HG03196 (cell line): ENCODE results near the gene SF3B6.
"Not testable (repeated sequence)": the region's sequence is repeated elsewhere in the genome, so short reads cannot be mapped to it uniquely, and the experiment has no call there.

Experiments
- ATAC-seq: cut with Tn5 transposase; IDR thresholded peaks from one replicate; pipeline ENCODE4 v1.9.1; 2021; ENCODE audit not compliant: unreplicated experiment

SF3B6 gene

GRCh38 chr2:24054366-24055010 lies 21.6 kb downstream of the SF3B6 start:
- no peak for ATAC-seq

GRCh38 chr2:24052951-24053350 lies 23.2 kb downstream of the SF3B6 start:
- ATAC-seq, result no peak

DNA sequence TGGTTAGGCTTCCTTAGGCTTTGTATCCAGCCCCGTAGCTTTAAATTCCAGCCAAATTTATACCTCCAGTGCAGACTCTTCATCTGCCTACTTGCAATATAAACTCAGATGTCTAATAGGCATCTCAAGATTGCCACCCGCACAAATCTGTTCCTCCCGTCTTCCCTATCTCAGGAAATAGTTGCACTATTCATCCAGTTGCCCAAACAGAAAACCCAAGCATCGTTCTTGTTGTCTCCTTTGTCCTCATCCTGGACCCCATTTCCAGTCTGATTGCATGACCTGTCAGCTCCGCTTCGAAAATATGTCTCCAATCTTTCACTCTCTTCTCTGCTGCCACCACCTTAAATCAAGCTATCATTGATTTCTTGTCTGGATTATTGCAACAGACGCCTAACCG lies 24.3 kb downstream of the SF3B6 start:
- ATAC-seq, result no peak

GRCh38 chr2:24050041-24050979 lies 25.8 kb downstream of the SF3B6 start:
- ATAC-seq, result no peak

DNA sequence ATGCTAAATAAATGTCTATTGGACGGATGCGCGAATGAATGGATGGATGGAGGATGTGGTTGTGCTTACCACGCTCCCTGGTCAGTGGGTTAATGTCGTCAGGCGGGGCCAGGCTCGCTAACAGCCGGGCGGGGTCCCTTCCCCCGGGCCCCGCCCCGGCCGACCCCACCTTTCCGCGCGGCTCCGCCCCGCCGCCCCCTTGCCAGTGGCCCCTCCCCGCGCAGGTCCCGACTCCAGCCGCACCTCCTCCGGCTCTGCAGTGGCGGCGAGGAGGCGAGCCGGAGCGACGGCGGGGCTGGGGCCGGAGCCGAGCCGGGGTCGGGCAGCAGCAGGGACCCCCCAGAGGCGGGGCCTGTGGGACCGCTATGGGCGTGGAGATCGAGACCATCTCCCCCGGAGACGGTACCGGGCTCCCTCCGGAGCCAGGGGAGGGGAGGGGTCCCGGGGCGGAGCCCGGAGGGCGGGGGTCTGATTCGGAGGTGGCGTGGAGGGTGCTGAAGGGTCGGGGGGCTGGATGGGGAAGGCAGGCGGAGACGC lies 26.6 kb downstream of the SF3B6 start, which contains the start of gene FKBP1B:
FKBP1B (plus strand) TSS at position 257 of the 537 bp plus-strand sequence; CDS start at position 366, 109 bp downstream.
- no peak for ATAC-seq

- ATAC-seq, result no peak
Measured at GRCh38 chr2:24048769-24049484, 27.2 kb downstream of the SF3B6 start.

DNA sequence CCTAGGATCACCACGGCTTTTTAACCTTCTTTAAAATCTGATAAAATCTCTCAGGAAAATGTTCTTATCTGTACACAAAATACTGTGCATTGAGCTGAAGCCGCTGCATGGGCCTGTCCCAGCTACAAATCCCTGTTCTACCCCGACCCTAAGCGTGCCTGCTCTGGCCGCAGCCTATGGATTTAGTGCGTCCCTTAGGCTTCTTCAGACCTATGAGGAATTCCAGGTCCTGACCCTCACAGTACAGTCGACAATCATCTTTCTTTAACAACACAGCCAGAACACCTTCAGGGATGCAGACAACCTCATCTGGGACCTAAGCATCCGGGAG lies 28.5 kb downstream of the SF3B6 start:
- peak; percentile 2 for ATAC-seq

DNA sequence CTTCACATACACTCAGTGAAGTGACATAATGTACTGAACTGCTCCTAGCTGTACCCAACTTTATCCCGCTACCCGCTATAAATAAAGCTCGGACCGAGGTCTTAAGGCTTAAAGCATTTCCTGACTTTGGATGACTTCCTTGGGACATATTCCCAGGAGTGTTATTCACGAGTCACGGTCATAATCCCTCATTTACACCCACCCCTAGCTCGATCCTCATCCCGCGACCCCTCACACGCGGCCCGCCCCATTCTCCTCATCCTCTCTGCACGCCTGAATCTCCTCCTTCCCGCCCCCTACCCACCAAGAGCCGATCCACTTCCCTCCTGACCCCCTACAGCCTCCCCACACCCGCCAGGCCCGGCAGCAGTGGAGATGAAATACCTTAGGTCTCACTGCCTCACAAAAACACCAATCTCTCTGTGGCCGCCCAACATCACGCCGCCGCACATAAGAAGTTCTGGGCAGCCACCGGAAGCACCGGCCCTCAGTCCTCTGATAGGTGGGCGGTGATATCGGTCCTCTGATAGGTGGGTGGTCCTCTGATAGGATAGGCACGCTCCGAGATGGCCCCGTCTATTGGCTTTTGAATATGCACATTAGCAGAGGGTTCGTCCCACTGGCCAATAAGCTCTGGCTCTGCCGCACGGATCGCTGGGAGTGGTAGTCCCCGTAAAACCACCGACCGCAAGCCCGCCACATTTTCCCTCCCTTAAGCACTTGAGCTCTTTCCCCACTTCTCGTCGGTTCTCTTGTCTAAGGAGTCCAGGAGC lies 29.0 kb downstream of the SF3B6 start, which contains the start of gene WDCP:
WDCP (minus strand) TSS at position 462 of the 773 bp plus-strand sequence. CDS start 7,897 bp downstream, outside the sequence.
- ATAC-seq, result peak; percentile 99

DNA sequence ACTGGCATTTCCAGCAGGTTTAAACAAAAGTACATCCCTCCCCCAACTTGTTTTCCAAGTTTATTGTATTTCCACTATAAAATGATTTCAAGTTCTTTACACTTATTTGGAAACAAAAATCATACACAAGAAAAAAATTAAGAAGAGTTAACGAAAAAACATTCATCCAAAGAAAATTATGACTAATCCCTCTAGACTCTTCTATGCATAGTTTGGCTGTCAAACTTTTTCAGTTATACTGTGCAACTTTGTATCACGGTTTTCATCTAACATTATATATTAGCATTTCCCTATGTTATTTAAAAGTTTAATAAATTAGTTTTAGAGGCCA lies 29.6 kb downstream of the SF3B6 start:
- no peak for ATAC-seq

DNA sequence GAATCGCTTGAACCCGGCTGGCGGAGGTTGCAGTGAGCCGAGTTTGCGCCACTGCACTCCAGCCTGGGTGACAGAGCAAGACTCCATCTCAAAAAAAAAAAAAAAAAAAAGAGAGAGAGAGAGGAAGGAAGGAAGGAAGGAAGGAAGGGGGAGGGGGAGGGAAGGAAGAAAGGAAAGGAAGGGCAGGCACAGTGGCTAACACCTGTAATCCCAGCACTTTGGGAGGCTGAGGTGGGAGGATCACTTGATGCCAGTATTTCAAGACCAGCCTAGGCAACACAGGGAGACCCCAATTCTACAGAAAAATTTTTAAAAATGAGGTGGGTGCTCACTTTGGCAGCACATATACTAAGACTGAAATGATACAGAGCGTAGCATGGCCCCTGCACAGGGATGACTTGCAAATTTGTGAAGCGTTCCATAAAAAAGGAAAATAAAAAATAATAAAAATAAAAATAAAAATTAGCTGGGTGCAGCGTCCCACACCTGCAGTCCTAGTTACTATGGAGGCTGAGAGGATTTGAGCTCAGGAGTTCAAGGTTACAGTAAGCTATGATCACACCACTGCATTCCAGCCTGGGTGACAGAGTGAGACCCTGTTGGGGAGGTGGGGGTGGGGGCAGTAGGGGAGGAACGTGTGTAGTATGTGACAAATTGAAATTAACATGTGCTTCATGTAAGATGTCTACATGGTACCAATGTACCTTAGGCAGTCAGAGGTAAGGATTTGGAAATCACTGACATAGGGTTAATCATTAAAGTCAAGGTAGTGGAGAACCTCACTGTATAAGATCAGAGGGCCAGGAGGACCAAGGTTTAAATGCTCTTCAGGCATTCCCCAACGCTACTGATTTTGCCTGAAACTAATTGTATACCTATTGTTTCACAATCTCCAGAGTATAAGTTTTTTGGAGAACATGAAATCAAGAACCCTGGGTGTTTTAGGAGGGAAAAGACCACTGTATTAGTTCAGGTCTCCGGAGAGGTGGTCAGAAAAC lies 30.3 kb downstream of the SF3B6 start:
- no peak for ATAC-seq

GRCh38 chr2:24043133-24043532 lies 33.0 kb downstream of the SF3B6 start:
- ATAC-seq, result not testable (repeated sequence)

GRCh38 chr2:24040511-24040910 lies 35.6 kb downstream of the SF3B6 start:
- ATAC-seq, result no peak

DNA sequence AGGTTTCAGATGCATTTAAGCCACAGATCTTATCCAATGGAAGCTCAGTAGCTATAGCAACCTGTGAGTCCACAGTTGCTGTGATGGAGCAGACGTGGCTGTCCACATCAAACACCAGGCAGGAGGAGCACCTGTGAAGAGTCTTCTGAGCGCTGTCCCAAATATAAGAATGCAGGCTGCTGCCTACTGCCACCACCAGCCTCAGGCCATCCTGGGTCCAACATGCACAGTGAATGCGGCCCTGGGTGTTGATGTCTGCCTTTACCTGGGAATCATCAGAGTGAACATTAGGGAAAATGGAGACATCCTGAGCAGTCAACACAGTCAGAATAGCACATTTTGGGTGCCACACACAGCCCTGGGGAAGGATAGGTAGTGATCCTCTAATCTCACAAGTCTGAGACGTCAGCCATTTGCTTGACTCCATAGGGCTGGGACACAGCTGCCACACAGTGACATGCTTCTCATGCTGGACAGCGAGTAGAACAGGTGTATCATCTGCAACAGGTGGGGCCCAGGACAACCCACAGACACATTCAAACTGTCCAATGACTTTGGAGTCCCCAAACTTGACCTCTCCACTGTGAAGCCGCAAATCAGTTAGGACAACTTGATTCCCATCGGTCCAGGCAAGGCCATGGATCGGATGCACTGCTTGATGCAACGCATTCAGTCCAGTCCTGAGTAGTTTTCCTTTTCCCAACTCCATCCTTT lies 37.2 kb downstream of the SF3B6 start:
- ATAC-seq, result no peak

DNA sequence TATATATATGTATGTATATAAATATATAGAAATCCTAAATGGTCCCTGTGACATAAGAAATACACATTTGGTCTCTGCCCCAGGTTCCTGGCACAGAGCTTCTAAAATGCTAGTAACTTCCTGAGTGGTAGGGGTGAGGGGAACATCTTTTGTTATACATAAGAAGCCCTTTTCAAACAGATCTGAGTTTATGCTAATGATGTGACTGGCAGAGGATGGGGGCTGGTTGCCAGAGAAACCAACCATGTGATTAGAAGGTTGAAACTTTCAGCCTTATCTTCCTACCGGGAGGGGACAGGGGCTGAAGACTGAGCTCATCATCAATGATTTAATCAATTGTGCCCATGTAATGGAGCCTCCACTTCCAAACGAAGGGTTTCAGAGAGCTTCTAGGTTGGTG lies 49.9 kb downstream of the SF3B6 start:
- ATAC-seq, result no peak

- ATAC-seq, result no peak
Measured at GRCh38 chr2:24024996-24025663, 51.0 kb downstream of the SF3B6 start.

DNA sequence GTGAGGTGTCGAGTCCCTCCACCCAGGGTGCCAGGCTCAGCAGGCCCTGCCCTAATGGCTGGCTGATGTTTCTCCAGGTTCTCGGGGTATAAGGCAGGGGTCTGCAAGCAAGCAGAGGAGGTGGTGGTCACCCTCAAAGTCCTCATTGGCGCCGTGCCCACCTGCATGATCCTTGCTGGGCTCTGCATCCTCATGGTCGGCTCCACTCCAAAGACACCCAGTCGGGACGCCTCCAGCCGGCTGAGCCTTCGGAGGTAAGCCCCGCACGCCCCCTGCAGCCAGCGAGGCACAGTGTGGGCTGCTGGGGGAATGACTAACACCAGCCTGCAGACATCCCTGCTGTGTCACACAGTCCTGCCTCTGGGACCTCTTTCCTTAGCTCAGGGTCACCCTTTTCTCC lies 52.1 kb downstream of the SF3B6 start:
- no peak for ATAC-seq

GRCh38 chr2:24022975-24023575 lies 53.1 kb downstream of the SF3B6 start:
- no peak for ATAC-seq
